Spleen (tissue), 7 donors: ENCODE data around the gene SEC24A.

ENCODE experiments used
- CTCF ChIP-seq, 11 experiments: fragments of 200-600 bp in 7 of 11; fragments of 450-650 bp in 4 of 11; sonication (generic) in 4 of 11; IDR thresholded peaks in 8 of 11; conservative IDR thresholded peaks in 3 of 11; 1 replicate in 7 of 11; 2 replicates in 4 of 11; pipeline versions ENCODE4 v1.4.0 to v1.8.0; 2016 to 2021; ENCODE audit warnings: antibody characterized with exemption in 11 of 11, inconsistent platforms in 4 of 11, mild to moderate bottlenecking in 1 of 11
- POLR2A ChIP-seq, 3 donors: fragments of 450-650 bp; IDR thresholded peaks; one replicate each; pipeline ENCODE4 v1.5.1; 2017; ENCODE audit warnings: antibody characterized with exemption in 3 of 3, mild to moderate bottlenecking in 1 of 3
- POLR2AphosphoS5 ChIP-seq, 3 donors: sonication (generic); formaldehyde crosslinking; IDR thresholded peaks; one replicate each; pipeline ENCODE4 v1.5.1; 2017; ENCODE audit warnings: antibody characterized with exemption in 3 of 3
- donor health status: DM: no; HTN: no; CAD: no; lungs with moderate emphysema.
- donor health status: DM: no; HTN: no; CAD: no.
- donor health status: DM: no; HTN: no; CAD: no.

- TF ChIP-seq CTCF (IDR thresholded peaks at IDR 0.05 in 8 of 11, conservative IDR thresholded peaks at IDR 0.05 in 3 of 11) = no peak
- TF ChIP-seq POLR2A (IDR thresholded peaks at IDR 0.05) = no peak
- TF ChIP-seq POLR2AphosphoS5 (IDR thresholded peaks at IDR 0.05) = no peak
Measured at GRCh38 chr5:134600600-134600999, 48.0 kb upstream of the SEC24A start.
